ENCODE data around the gene BRD1. TPM values are rescaled to one million over a fixed set of nuclear protein-coding genes. Genes with fewer than 3 reads are reported as not detected.
A peak's percentile ranks its signal among the peaks of the same experiment; 100 is the strongest.
"Not testable (repeated sequence)": the region's sequence is repeated elsewhere in the genome, so short reads cannot be mapped to it uniquely, and the experiment has no call there.

Gene BRD1
- total and polyA plus RNA-seq, 7 donors, result 12.6 to 52.6 (median 31.1) TPM

GRCh38 chr22:49824185-49824925, 3.3 kb downstream of the BRD1 start:
- DNase-seq, result no peak
- intact Hi-C loops (cut with DNase I), result no loop called here
- no peaks in the 10 kb centered on the region for H3K27me3 ChIP-seq
- TF ChIP-seq CTCF (IDR thresholded peaks at IDR 0.05) (no peak), POLR2AphosphoS5 (IDR thresholded peaks at IDR 0.05) (no peak), POLR2A (IDR thresholded peaks at IDR 0.05) (no peak), EP300 (IDR thresholded peaks at IDR 0.05) (no peak)
- no peaks in the 10 kb centered on the region for H3K9me3 ChIP-seq
- H3K27ac ChIP-seq, result peak overlapping the region in 3 of 4 donors; percentile 86 to 98 (median 92)
- H3K4me3 ChIP-seq, result peak overlapping the region in 1 of 4 donors; percentile 67
- 75 to 85% methylated on average over 16 of the region's 16 CpGs for WGBS, 2 donors
- H3K4me1 ChIP-seq, result peaks cover 0 to 75% (median 66%) of the 10 kb centered on the region in 4 donors
- H3K36me3 ChIP-seq, result peaks cover 14 to 45% (median 36%) of the 10 kb centered on the region in 4 donors

GRCh38 chr22:49823289-49824045, 4.2 kb downstream of the BRD1 start:
- intact Hi-C loops (cut with DNase I), result no loop called here
- H3K4me3 ChIP-seq, result no peak overlapping the region

GRCh38 chr22:49821741-49822140, 5.9 kb downstream of the BRD1 start:
- WGBS, 2 donors, result 91 to 94% methylated on average over 11 of the region's 11 CpGs
- peaks cover 0 to 82% (median 76%) of the 10 kb centered on the region in 4 donors for H3K4me1 ChIP-seq
- H3K27me3 ChIP-seq, DNase-seq, H3K9me3 ChIP-seq, H3K4me3 ChIP-seq: not testable (repeated sequence)
- peaks cover 14 to 71% (median 50%) of the 10 kb centered on the region in 4 donors for H3K36me3 ChIP-seq
- H3K27ac ChIP-seq, result peak overlapping the region in 2 of 4 donors; percentile 50 to 52
- intact Hi-C loops (cut with DNase I), result loop anchor here (2.0 kb wide), 1 partner anchor 21 kb away; no protein-coding TSS in a partner anchor

More at GRCh38 chr22:49823289-49824045, 4.2 kb downstream of the BRD1 start:
- Histone ChIP-seq H3K9me3 (no peaks in the 10 kb centered on the region), H3K27ac (no peak overlapping the region), H3K27me3 (no peaks in the 10 kb centered on the region), H3K36me3 (peaks cover 14 to 54% (median 42%) of the 10 kb centered on the region in 4 donors), H3K4me1 (peaks cover 0 to 72% (median 65%) of the 10 kb centered on the region in 4 donors)
- TF ChIP-seq EP300 (IDR thresholded peaks at IDR 0.05) (no peak), CTCF (IDR thresholded peaks at IDR 0.05) (no peak), POLR2A (IDR thresholded peaks at IDR 0.05) (no peak), POLR2AphosphoS5 (IDR thresholded peaks at IDR 0.05) (no peak)
- 96 to 97% methylated on average over 53 of the region's 53 CpGs for WGBS, 2 donors
- DNase-seq, result no peak

GRCh38 chr22:49820984-49821383, 6.7 kb downstream of the BRD1 start:
- H3K36me3 ChIP-seq, result peaks cover 14 to 73% (median 50%) of the 10 kb centered on the region in 4 donors
- 89% methylated on average over 7 of the region's 7 CpGs for WGBS, 2 donors
- no peaks in the 10 kb centered on the region for H3K9me3 ChIP-seq
- intact Hi-C loops (cut with DNase I), result loop anchor here (2.0 kb wide), 1 partner anchor 20 kb away; no protein-coding TSS in a partner anchor
- H3K4me1 ChIP-seq, result peaks cover 0 to 86% (median 78%) of the 10 kb centered on the region in 4 donors
- DNase-seq, result no peak
- H3K27ac ChIP-seq, result peak overlapping the region; percentile 4 to 52 (median 41)
- H3K4me3 ChIP-seq, result no peak overlapping the region
- no peak for TF ChIP-seq POLR2AphosphoS5 (IDR thresholded peaks at IDR 0.05)
- peak in 1 of 4 experiments; percentile 20 for TF ChIP-seq CTCF (IDR thresholded peaks at IDR 0.05)
- no peaks in the 10 kb centered on the region for H3K27me3 ChIP-seq

- H3K4me3 ChIP-seq, result no peak overlapping the region
- no peaks in the 10 kb centered on the region for H3K27me3 ChIP-seq
- no peak for DNase-seq
- peak overlapping the region in 2 of 4 donors; percentile 11 to 51 for H3K27ac ChIP-seq
- WGBS, 2 donors, result 93 to 94% methylated on average over 3 of the region's 3 CpGs
- intact Hi-C loops (cut with DNase I), result no loop called here
- peaks cover 3 to 68% (median 36%) of the 10 kb centered on the region in 4 donors for H3K36me3 ChIP-seq
- TF ChIP-seq CTCF (IDR thresholded peaks at IDR 0.05) (no peak), EP300 (IDR thresholded peaks at IDR 0.05) (no peak), POLR2A (IDR thresholded peaks at IDR 0.05) (no peak), POLR2AphosphoS5 (IDR thresholded peaks at IDR 0.05) (no peak)
- H3K4me1 ChIP-seq, result peaks cover 0 to 88% (median 85%) of the 10 kb centered on the region in 4 donors
- no peaks in the 10 kb centered on the region for H3K9me3 ChIP-seq
Measured at GRCh38 chr22:49817359-49817758, 10.3 kb downstream of the BRD1 start.

All from sigmoid colon (tissue), 7 donors.